Measurements from ENCODE around the gene BRD2. TPM values are rescaled to one million over a fixed set of nuclear protein-coding genes. Genes with fewer than 3 reads are reported as not detected.

BRD2 gene
- total and polyA plus RNA-seq, 9 of the 15 experiments (the other 6 are each of a cell fraction or from before 2014, with no cell fraction given), result 19.0 to 252 (median 181) TPM

GRCh38 chr6:32968093-32968866 lies at the start of gene BRD2 (continued):
- TF ChIP-seq E2F8 (IDR thresholded peaks at IDR 0.05; ENCODE audit: low read depth, partially characterized antibody), result peak; percentile 87
- TF ChIP-seq FOXA1 (IDR thresholded peaks at IDR 0.05; ENCODE audit: borderline replicate concordance), result no peak
- TF ChIP-seq, protein P1, sequence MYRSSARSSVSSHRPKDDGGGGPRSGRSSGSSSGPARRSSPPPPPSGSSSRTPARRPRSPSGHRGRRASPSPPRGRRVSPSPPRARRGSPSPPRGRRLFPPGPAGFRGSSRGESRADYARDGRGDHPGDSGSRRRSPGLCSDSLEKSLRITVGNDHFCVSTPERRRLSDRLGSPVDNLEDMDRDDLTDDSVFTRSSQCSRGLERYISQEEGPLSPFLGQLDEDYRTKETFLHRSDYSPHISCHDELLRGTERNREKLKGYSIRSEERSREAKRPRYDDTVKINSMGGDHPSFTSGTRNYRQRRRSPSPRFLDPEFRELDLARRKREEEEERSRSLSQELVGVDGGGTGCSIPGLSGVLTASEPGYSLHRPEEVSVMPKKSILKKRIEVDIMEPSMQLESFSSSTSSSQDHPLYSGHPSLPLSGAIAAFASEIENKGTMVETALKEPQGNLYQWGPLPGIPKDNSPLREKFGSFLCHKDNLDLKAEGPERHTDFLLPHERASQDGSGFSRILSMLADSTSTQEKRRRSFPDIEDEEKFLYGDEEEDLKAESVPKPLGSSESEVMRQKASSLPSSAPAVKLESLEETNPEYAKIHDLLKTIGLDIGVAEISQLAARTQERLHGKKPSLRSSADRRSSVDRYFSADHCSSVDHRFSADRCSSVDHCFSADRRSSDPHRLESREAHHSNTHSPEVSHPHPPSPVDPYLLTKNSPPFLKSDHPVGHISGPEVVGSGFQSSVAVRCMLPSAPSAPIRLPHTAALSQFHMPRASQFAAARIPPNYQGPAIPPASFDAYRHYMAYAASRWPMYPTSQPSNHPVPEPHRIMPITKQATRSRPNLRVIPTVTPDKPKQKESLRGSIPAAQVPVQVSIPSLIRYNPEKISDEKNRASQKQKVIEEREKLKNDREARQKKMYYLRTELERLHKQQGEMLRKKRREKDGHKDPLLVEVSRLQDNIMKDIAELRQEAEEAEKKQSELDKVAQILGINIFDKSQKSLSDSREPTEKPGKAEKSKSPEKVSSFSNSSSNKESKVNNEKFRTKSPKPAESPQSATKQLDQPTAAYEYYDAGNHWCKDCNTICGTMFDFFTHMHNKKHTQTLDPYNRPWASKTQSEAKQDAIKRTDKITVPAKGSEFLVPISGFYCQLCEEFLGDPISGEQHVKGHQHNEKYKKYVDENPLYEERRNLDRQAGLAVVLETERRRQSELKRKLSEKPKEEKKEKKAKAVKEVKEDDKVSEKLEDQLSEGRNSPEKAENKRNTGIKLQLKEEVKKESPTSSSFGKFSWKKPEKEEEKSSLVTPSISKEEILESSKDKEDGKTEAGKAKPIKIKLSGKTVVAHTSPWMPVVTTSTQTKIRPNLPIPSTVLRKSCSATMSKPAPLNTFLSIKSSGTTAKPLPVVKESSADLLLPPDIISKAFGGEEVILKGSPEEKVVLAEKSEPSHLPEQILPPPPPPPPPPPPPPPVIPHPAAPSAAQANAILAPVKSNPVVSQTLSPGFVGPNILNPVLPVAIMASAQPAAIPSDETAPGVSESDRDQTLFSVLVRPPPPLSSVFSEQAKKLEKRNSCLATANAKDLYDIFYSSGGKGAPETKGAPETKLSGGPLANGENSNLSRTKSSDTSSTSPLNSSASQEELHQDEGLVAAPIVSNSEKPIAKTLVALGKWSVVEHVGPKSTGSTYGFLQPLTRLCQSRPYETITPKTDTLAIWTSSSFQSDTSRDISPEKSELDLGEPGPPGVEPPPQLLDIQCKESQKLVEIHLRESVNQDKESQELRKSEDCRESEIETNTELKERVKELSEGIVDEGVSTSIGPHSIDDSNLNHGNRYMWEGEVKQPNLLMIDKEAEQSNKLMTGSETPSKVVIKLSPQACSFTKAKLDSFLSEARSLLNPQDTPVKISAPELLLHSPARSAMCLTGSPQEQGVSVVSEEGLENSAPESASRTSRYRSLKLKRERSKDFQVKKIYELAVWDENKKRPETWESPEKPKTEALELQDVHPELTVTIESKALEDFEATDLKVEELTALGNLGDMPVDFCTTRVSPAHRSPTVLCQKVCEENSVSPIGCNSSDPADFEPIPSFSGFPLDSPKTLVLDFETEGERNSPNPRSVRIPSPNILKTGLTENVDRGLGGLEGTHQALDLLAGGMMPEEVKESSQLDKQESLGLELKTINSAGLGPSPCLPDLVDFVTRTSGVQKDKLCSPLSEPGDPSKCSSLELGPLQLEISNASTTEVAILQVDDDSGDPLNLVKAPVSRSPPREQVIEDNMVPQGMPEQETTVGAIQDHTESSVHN (IDR thresholded peaks at IDR 0.05; ENCODE audit: borderline replicate concordance in 1 of 2, low read depth in 1 of 2), result no peak
- TF ChIP-seq FOXJ2 (tag; IDR thresholded peaks at IDR 0.05), result no peak; the same call in 1 of the 2 replicates
- TF ChIP-seq ADNP (tag; IDR thresholded peaks at IDR 0.05), result no peak
- no peak for TF ChIP-seq ZNF699 (CRISPR knock-in tag; IDR thresholded peaks at IDR 0.05; ENCODE audit: insufficient replicate concordance)
- peak; percentile 95 to 98 for TF ChIP-seq MAZ (CRISPR knock-in tag; conservative IDR thresholded peaks at IDR 0.05 in 1 of 2, IDR thresholded peaks at IDR 0.05 in 1 of 2)
- TF ChIP-seq, protein P2, sequence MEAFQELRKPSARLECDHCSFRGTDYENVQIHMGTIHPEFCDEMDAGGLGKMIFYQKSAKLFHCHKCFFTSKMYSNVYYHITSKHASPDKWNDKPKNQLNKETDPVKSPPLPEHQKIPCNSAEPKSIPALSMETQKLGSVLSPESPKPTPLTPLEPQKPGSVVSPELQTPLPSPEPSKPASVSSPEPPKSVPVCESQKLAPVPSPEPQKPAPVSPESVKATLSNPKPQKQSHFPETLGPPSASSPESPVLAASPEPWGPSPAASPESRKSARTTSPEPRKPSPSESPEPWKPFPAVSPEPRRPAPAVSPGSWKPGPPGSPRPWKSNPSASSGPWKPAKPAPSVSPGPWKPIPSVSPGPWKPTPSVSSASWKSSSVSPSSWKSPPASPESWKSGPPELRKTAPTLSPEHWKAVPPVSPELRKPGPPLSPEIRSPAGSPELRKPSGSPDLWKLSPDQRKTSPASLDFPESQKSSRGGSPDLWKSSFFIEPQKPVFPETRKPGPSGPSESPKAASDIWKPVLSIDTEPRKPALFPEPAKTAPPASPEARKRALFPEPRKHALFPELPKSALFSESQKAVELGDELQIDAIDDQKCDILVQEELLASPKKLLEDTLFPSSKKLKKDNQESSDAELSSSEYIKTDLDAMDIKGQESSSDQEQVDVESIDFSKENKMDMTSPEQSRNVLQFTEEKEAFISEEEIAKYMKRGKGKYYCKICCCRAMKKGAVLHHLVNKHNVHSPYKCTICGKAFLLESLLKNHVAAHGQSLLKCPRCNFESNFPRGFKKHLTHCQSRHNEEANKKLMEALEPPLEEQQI (IDR thresholded peaks at IDR 0.05), result no peak
- TF ChIP-seq MAFF (IDR thresholded peaks at IDR 0.05; ENCODE audit: low read length), result no peak
- no peak for TF ChIP-seq SAFB2 (IDR thresholded peaks at IDR 0.05; ENCODE audit: borderline replicate concordance, low read depth, low read length, severe bottlenecking)
- peak; percentile 96 for TF ChIP-seq E2F3 (CRISPR knock-in tag; IDR thresholded peaks at IDR 0.05)
- TF ChIP-seq NR3C1 (CRISPR knock-in tag; IDR thresholded peaks at IDR 0.05), result no peak
- peak; percentile 86; the same call in 1 of the 2 replicates for TF ChIP-seq ETV5 (CRISPR knock-in tag; IDR thresholded peaks at IDR 0.05; ENCODE audit: low read depth)

Data from K562 (cell line).